GM12873 (cell line): ENCODE measurements around the gene LY86.

Experiments
- CTCF ChIP-seq: IDR thresholded peaks from 2 replicates; pipeline ENCODE4 v1.5.1; 2012; ENCODE audit warnings: low read depth, mild to moderate bottlenecking, moderate library complexity, low read length, control low read depth; ENCODE audit not compliant: insufficient read depth; ENCODE audit errors: missing control alignments

Gene LY86

GRCh38 chr6:6588064-6588923, at the start of gene LY86:
Gene LY86 (plus strand): TSS chr6:6588720. CDS start chr6:6588735, 15 bp downstream.
- TF ChIP-seq CTCF, result peak; percentile 12

- no peak for TF ChIP-seq CTCF
These were observed 49.5 kb upstream of the LY86 start for GRCh38 chr6:6539036-6539435.

GRCh38 chr6:6542357-6542756, 46.2 kb upstream of the LY86 start:
- no peak for TF ChIP-seq CTCF

GRCh38 chr6:6543181-6543879, 45.2 kb upstream of the LY86 start:
- no peak for TF ChIP-seq CTCF

GRCh38 chr6:6545616-6546317, 42.8 kb upstream of the LY86 start:
- no peak for TF ChIP-seq CTCF

DNA sequence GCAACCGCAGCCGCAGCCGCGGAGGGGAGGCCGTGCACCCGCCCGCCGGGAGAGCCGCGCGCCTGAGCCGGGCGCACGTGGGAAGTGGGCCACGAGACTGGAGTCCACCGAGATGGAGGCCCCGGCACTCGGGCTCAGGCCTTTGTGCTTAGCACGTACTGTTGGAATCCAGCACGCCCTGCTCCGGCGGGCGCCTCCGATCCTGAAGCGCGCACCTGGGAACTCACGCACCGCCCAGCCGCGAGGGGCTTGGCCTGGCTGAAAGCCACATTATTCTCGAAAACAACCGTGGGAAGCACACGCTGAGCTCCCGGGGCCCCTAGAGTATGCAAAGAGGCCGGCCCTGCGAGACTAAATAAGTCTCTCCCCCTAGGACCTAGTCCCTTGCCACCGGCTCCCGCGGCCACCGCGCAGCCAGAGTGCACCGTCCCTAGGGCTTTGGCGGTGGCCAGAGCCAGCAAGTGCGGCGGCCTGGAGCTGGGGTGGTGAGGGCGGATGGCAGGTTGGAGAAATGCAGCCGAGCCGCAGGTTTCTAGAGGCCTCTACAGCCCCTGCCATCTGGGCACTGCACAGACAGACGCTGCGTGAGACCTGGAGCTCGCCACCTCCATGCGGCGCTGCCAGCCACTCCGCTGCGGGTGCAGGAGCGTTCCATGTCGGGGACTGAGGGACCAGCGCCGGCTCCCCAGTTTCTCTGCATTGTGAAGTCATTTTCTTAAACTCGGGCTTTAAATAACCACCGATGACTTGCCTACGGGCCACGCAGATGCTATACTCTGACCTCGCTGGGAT, 42.0 kb upstream of the LY86 start:
- no peak for TF ChIP-seq CTCF
